Small intestine (tissue), 16 donors: ENCODE data around the gene COX4I2. TPM values are rescaled to one million over a fixed set of nuclear protein-coding genes. Genes with fewer than 3 reads are reported as not detected.
A peak's percentile ranks its signal among the peaks of the same experiment; 100 is the strongest.

Experiments
- DNase-seq, 2 donors: peaks; one replicate each; pipeline versions ENCODE4 v3.0.0 to v3.0.0-alpha.2; 2013
- FAIRE-seq: peaks from 2 replicates; lab custom pipeline; 2012; peaks lifted over from hg19 to GRCh38; lab: Jason Lieb, UNC
- H3K27ac ChIP-seq, 3 donors: one replicate each; pipeline ENCODE4 v1.5.1; 2013; ENCODE audit warnings: low read length in 2 of 3, mild to moderate bottlenecking in 2 of 3, control low read depth in 1 of 3, inconsistent platforms in 1 of 3, low read depth in 1 of 3, moderate library complexity in 1 of 3
- H3K27me3 ChIP-seq, 3 donors: one replicate each; pipeline ENCODE4 v1.6.1; 2013; ENCODE audit warnings: low read length in 3 of 3, inconsistent platforms in 1 of 3; ENCODE audit not compliant: control insufficient read depth in 3 of 3, insufficient read depth in 3 of 3
- H3K36me3 ChIP-seq, 3 donors: one replicate each; pipeline ENCODE4 v1.6.1; 2013; ENCODE audit warnings: low read length in 3 of 3, inconsistent platforms in 1 of 3, low read depth in 1 of 3, mild to moderate bottlenecking in 1 of 3, moderate library complexity in 1 of 3; ENCODE audit not compliant: control insufficient read depth in 3 of 3, insufficient read depth in 2 of 3
- H3K4me1 ChIP-seq, 3 donors: one replicate each; pipeline ENCODE4 v1.6.1; 2013; ENCODE audit warnings: low read length in 2 of 3, inconsistent platforms in 1 of 3, low read depth in 1 of 3, mild to moderate bottlenecking in 1 of 3, moderate library complexity in 1 of 3; ENCODE audit not compliant: control insufficient read depth in 3 of 3, insufficient read depth in 2 of 3
- H3K4me3 ChIP-seq, 3 donors: one replicate each; pipeline ENCODE4 v1.5.1; 2013; ENCODE audit warnings: low read length in 3 of 3, control low read depth in 1 of 3, inconsistent platforms in 1 of 3, low read depth in 1 of 3, mild to moderate bottlenecking in 1 of 3, moderate library complexity in 1 of 3
- H3K9me3 ChIP-seq, 2 donors: one replicate each; pipeline ENCODE4 v1.6.1; 2013; ENCODE audit warnings: low read depth in 1 of 2, low read length in 1 of 2; ENCODE audit not compliant: control insufficient read depth in 2 of 2, insufficient read depth in 1 of 2
- WGBS, 3 donors: extraction: QIAGEN DNeasy Blood & Tissue Kit; methylation state at CpG; one replicate each; pipeline ENCODE4 v1.1.7; 2013; 5-methylcytosine and 5-hydroxymethylcytosine counted together
- long read RNA-seq, 10 donors: transcript quantifications; one replicate each; lab custom pipeline, GENCODE V29; 2026
- polyA plus RNA-seq, 4 donors: library from polyadenylated mRNA; stranded (reverse) in 3 of 4; unstranded in 1 of 4; fragments of 200-250 nt in 3 of 4; fragments of 120-200 nt in 1 of 4; gene quantifications; one replicate each; pipeline versions ENCODE4 v1.2.1 to v1.2.3, GENCODE V29; 2013
- donor health status: healthy with polysubstance abuse.
- donor health status: control.
- donor health status: control.
- donor health status: Bipolar disorder and iron deficiency.
- donor health status: healthy.

COX4I2 gene
- 1 to 10 TPM in 1 of 4 donors, under 1 TPM in 1, not detected in 2; 0.81 to 3.7 TPM for polyA plus RNA-seq
- long read RNA-seq, donor 1: 0 reads
- long read RNA-seq, donor 2: 0 reads
- long read RNA-seq, donor 3, partial matches to known transcripts: 0 of 2 reads
- long read RNA-seq, donor 3, other reads (novel, unspliced or antisense): 0 of 2 reads
- long read RNA-seq, donor 4: 0 reads
- long read RNA-seq, donor 5: 0 reads
- long read RNA-seq, donor 6: 0 reads
- long read RNA-seq, donor 7, transcript COX4I2-202 (4 exons, 338 nt): minor isoform, 6 of 14 reads
- long read RNA-seq, donor 7, transcript COX4I2-201 (5 exons, 693 nt): major isoform, 8 of 14 reads
- long read RNA-seq, donor 7, partial matches to known transcripts: 0 of 14 reads
- long read RNA-seq, donor 7, other reads (novel, unspliced or antisense): 0 of 14 reads
- long read RNA-seq, donor 8, partial matches to known transcripts: 0 of 1 reads
- long read RNA-seq, donor 8, other reads (novel, unspliced or antisense): 0 of 1 reads
- long read RNA-seq, donor 9: 0 reads
- long read RNA-seq, donor 10, partial matches to known transcripts: 47 of 48 reads
- long read RNA-seq, donor 10, other reads (novel, unspliced or antisense): 0 of 48 reads

- FAIRE-seq: no peak
Measured at GRCh38 chr20:31637660-31638059, at the start of gene COX4I2. COX4I2 (plus strand) TSS chr20:31637912; CDS start chr20:31639018, 1,106 bp downstream.

GRCh38 chr20:31590717-31591225, 46.9 kb upstream of the COX4I2 start:
- WGBS, 3 donors: 85 to 87% (median 85%) methylated on average over 7 of the region's 7 CpGs
- FAIRE-seq (no peak), DNase-seq (no peak)
- Histone ChIP-seq H3K4me1 (peaks cover 0 to 23% (median 3%) of the 10 kb centered on the region in 3 donors), H3K27me3 (no peaks in the 10 kb centered on the region), H3K36me3 (no peaks in the 10 kb centered on the region), H3K4me3 (no peak overlapping the region), H3K27ac (peak overlapping the region in 2 of 3 donors; percentile 14 to 22), H3K9me3 (no peaks in the 10 kb centered on the region)

More at GRCh38 chr20:31637660-31638059, at the start of gene COX4I2:
- Histone ChIP-seq H3K4me3 (no peak within 1 kb of the TSS), H3K9me3 (no peaks in the 10 kb centered on the region), H3K4me1 (no peaks in the 10 kb centered on the region), H3K27me3 (peaks cover 0 to 8% (median 0%) of the 10 kb centered on the region in 3 donors), H3K36me3 (no peaks in the 10 kb centered on the region), H3K27ac (no peak within 1 kb of the TSS)
- DNase-seq: no peak
- WGBS, 3 donors: 33 to 41% (median 36%) methylated on average over 21 to 34 of the region's 34 CpGs

- WGBS, 3 donors: 17 to 57% (median 37%) methylated on average over 11 of the region's 11 CpGs
- FAIRE-seq: no peak
- DNase-seq: peak; percentile 87 to 97
- no peaks in the 10 kb centered on the region for H3K9me3 ChIP-seq
- H3K4me1 ChIP-seq: peaks cover 0 to 37% (median 8%) of the 10 kb centered on the region in 3 donors
- H3K36me3 ChIP-seq: no peaks in the 10 kb centered on the region
- H3K4me3 ChIP-seq: no peak overlapping the region
- peak overlapping the region; percentile 82 to 92 (median 92) for H3K27ac ChIP-seq
- H3K27me3 ChIP-seq: no peaks in the 10 kb centered on the region
Measured at GRCh38 chr20:31593221-31594001, 44.3 kb upstream of the COX4I2 start.

GRCh38 chr20:31594002-31594557, 43.6 kb upstream of the COX4I2 start:
- Histone ChIP-seq H3K27me3 (no peaks in the 10 kb centered on the region), H3K36me3 (no peaks in the 10 kb centered on the region), H3K27ac (peak overlapping the region; percentile 82 to 92 (median 89)), H3K4me3 (peak overlapping the region in 1 of 3 donors; percentile 17), H3K9me3 (no peaks in the 10 kb centered on the region), H3K4me1 (peaks cover 0 to 37% (median 8%) of the 10 kb centered on the region in 3 donors)
- 75 to 85% (median 75%) methylated on average over 13 of the region's 13 CpGs for whole genome bisulfite sequencing, 3 donors
- FAIRE-seq: no peak
- DNase-seq: no peak

GRCh38 chr20:31594558-31595379, 42.9 kb upstream of the COX4I2 start:
- Histone ChIP-seq H3K4me1 (peaks cover 0 to 37% (median 8%) of the 10 kb centered on the region in 3 donors), H3K27ac (peak overlapping the region; percentile 82 to 92 (median 89)), H3K36me3 (no peaks in the 10 kb centered on the region), H3K9me3 (no peaks in the 10 kb centered on the region), H3K27me3 (no peaks in the 10 kb centered on the region), H3K4me3 (peak overlapping the region in 1 of 3 donors; percentile 17)
- FAIRE-seq (no peak), DNase-seq (peak in 1 of 2 donors; percentile 24)
- WGBS, 3 donors: 67 to 79% (median 78%) methylated on average over 11 of the region's 11 CpGs

- 64 to 76% (median 70%) methylated on average over 3 of the region's 3 CpGs for WGBS, 3 donors
Measured at GRCh38 chr20:31595380-31595653, 42.4 kb upstream of the COX4I2 start.

GRCh38 chr20:31595654-31596411, 41.9 kb upstream of the COX4I2 start:
- H3K27me3 ChIP-seq: no peaks in the 10 kb centered on the region
- peak overlapping the region; percentile 82 to 92 (median 89) for H3K27ac ChIP-seq
- DNase-seq (peak; percentile 89 to 96), FAIRE-seq (no peak)
- 19 to 44% (median 41%) methylated on average over 13 to 15 of the region's 15 CpGs for WGBS, 3 donors
- H3K4me1 ChIP-seq: peaks cover 0 to 37% (median 8%) of the 10 kb centered on the region in 3 donors
- no peak overlapping the region for H3K4me3 ChIP-seq
- H3K36me3 ChIP-seq: no peaks in the 10 kb centered on the region
- no peaks in the 10 kb centered on the region for H3K9me3 ChIP-seq

More at GRCh38 chr20:31595380-31595653, 42.4 kb upstream of the COX4I2 start:
- H3K4me3 ChIP-seq: no peak overlapping the region
- H3K9me3 ChIP-seq: no peaks in the 10 kb centered on the region
- no peaks in the 10 kb centered on the region for H3K27me3 ChIP-seq
- H3K27ac ChIP-seq: peak overlapping the region; percentile 82 to 92 (median 89)
- no peaks in the 10 kb centered on the region for H3K36me3 ChIP-seq
- peaks cover 0 to 37% (median 8%) of the 10 kb centered on the region in 3 donors for H3K4me1 ChIP-seq
- DNase-seq (no peak), FAIRE-seq (no peak)
